DMS79 treated with DMSO at 0.1 percent for 48 hours (cell line): ENCODE results near the gene SERAC1.
"Not testable (repeated sequence)": the region's sequence is repeated elsewhere in the genome, so short reads cannot be mapped to it uniquely, and the experiment has no call there.

Experiments
- DNase-seq: peaks from one replicate; lab custom pipeline; 2025; lab: John Stamatoyannopoulos, UW

SERAC1 gene

GRCh38 chr6:158174514-158174913 lies 6.5 kb upstream of the SERAC1 start:
- no peak for DNase-seq

- no peak for DNase-seq
Observed at GRCh38 chr6:158174024-158174423, 6.0 kb upstream of the SERAC1 start.

- DNase-seq: no peak
Observed at GRCh38 chr6:158172001-158172400, 3.9 kb upstream of the SERAC1 start.

- DNase-seq: no peak
Observed at GRCh38 chr6:158170656-158171081, 2.6 kb upstream of the SERAC1 start.

- not testable (repeated sequence) for DNase-seq
Observed at GRCh38 chr6:158169634-158170033, 1.6 kb upstream of the SERAC1 start.

GRCh38 chr6:158165919-158166416 lies 2.1 kb downstream of the SERAC1 start:
- DNase-seq: no peak

- DNase-seq: no peak
Observed at GRCh38 chr6:158164579-158165170, 3.4 kb downstream of the SERAC1 start.

GRCh38 chr6:158161566-158162254 lies 6.4 kb downstream of the SERAC1 start:
- no peak for DNase-seq

GRCh38 chr6:158160932-158161539 lies 7.0 kb downstream of the SERAC1 start:
- no peak for DNase-seq

GRCh38 chr6:158158748-158159147 lies 9.3 kb downstream of the SERAC1 start:
- no peak for DNase-seq

- DNase-seq: no peak
Observed at GRCh38 chr6:158158123-158158522, 9.9 kb downstream of the SERAC1 start.

- DNase-seq: no peak
Observed at GRCh38 chr6:158157064-158157764, 10.8 kb downstream of the SERAC1 start.

- DNase-seq: peak; percentile 73
Observed at GRCh38 chr6:158154816-158155215, 13.2 kb downstream of the SERAC1 start.

GRCh38 chr6:158153576-158153975 lies 14.5 kb downstream of the SERAC1 start:
- DNase-seq: no peak

GRCh38 chr6:158152659-158153058 lies 15.4 kb downstream of the SERAC1 start:
- no peak for DNase-seq

GRCh38 chr6:158152025-158152424 lies 16.0 kb downstream of the SERAC1 start:
- DNase-seq: not testable (repeated sequence)

- DNase-seq: no peak
Observed at GRCh38 chr6:158150701-158151100, 17.4 kb downstream of the SERAC1 start.

GRCh38 chr6:158149641-158150040 lies 18.4 kb downstream of the SERAC1 start:
- DNase-seq: no peak

- DNase-seq: no peak
Observed at GRCh38 chr6:158143700-158144099, 24.4 kb downstream of the SERAC1 start.

- DNase-seq: no peak
Observed at GRCh38 chr6:158142789-158143188, 25.3 kb downstream of the SERAC1 start.

GRCh38 chr6:158131926-158132325 lies 36.1 kb downstream of the SERAC1 start:
- peak; percentile 30 for DNase-seq

GRCh38 chr6:158125271-158125670 lies 42.8 kb downstream of the SERAC1 start:
- DNase-seq: no peak

- DNase-seq: no peak
Observed at GRCh38 chr6:158124288-158124687, 43.8 kb downstream of the SERAC1 start.
